Skin epidermis (tissue), 12 donors: ENCODE data around the gene INPP4B.

Experiments used
- H3K27ac ChIP-seq, 21 experiments: fragments of 200-600 bp; sonication (generic) in 11 of 21; one replicate each; pipeline ENCODE4 v1.5.0; 2020; ENCODE audit warnings: mild to moderate bottlenecking in 3 of 21, inconsistent platforms in 2 of 21, moderate library complexity in 2 of 21
- H3K4me3 ChIP-seq, 7 experiments: fragments of 200-600 bp; sonication (generic) in 2 of 7; one replicate each; pipeline ENCODE4 v1.5.0; 2020; ENCODE audit warnings: inconsistent platforms in 2 of 7, mild to moderate bottlenecking in 2 of 7, moderate library complexity in 1 of 7

Gene INPP4B

GRCh38 chr4:142036795-142037583, 809.1 kb downstream of the INPP4B start:
- no peak overlapping the region for H3K4me3 ChIP-seq
- H3K27ac ChIP-seq, result no peak overlapping the region

DNA sequence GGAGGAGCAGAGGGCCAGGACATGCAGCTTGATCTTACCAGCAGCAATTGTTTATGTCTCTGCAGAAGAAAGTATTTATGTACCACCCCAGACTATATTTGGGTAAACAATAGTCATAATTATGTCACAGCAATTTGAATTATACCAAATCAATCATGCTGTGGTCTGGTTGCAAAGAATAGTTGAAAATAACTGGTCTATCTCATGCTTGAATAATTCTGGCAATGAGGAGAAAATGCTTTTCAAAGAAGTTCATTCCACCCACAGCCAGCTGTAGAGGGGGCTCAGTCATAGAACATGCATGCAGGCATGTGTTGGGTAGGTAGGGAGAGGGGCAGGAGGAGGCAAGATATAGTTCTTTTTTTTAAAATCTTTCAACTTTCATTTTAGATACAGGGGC, 810.5 kb downstream of the INPP4B start:
- Histone ChIP-seq H3K4me3 (no peak overlapping the region), H3K27ac (no peak overlapping the region)

GRCh38 chr4:142034101-142034500, 812.0 kb downstream of the INPP4B start:
- Histone ChIP-seq H3K27ac (no peak overlapping the region), H3K4me3 (no peak overlapping the region)

DNA sequence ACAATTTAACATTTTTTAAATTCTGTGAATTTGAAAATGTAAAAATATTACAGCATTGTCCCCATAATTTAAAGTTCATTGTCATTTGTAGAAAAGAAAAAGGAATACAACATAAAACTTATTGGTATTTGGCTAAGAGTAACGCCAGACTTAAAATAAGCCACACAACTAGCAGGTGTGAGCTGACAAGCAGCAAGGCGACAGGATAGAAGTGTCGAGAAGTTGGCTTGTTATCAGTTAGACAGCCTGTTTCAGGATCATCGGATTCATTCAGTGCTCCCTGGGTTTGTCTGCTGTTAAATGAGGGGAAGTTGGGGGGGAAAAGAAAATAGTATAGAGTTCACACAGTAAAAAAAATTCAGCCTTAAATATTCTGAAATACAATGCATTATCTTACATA, 816.1 kb downstream of the INPP4B start:
- H3K27ac ChIP-seq, result no peak overlapping the region

DNA sequence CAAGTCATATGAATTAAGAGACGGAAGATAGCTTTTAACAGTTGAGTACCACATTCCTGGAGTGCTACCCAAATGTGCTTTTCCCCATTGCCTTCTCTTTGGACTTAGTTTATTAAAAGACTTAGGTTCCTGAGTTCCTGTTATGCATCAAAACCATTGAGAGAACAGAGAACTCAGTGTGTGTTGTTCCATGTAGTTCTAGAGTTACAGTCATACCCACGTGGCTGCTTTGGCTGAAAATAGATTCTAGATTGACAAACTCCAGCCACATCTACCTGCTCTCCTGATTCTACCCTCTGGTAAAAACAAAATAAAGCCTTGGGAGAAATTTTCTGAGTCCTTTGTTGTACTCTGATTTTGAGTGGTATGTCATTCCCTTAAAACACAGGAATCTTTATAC, 824.3 kb downstream of the INPP4B start:
- no peak overlapping the region for H3K4me3 ChIP-seq
- H3K27ac ChIP-seq, result no peak overlapping the region

More for the DNA sequence above, 816.1 kb downstream of the INPP4B start:
- H3K4me3 ChIP-seq, result no peak overlapping the region

DNA sequence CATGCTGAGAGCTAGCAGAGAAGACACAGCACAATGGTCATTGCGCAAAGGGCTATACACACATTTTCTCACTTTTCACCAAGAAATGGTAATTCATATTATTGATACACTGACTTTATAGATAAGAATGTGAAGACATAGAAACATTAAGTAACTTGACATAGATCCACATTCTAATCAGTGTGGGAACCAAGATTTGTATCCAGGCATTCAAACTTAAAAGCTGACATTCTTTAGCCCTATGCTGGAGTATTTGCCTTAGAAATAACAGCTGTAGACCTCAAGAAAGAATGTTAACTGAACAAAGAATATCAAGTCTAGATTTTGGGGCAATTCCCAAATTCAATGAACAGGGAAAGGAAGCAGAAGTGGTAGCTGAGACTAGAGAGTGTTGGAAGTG, 824.9 kb downstream of the INPP4B start:
- Histone ChIP-seq H3K4me3 (no peak overlapping the region), H3K27ac (no peak overlapping the region)

DNA sequence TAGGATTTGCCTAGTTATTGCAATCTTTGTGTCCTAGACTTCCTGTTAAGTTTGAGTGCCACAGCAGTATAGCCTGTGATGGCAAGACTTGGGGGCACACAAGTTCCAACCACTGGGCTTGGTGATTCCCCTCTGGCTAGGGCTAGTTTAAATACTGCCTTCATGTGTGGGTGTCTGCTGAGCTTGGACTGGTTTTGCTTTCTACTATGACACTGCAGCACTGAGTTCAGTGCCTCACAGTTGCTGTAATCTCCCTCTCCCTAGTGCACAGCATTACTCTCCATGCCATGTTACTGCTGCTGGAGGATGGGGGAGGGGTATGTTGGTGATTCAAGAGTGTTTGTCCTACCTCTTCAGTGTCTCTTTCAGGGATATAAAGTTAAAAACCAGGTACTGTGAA, 830.1 kb downstream of the INPP4B start:
- Histone ChIP-seq H3K27ac (no peak overlapping the region), H3K4me3 (no peak overlapping the region)

DNA sequence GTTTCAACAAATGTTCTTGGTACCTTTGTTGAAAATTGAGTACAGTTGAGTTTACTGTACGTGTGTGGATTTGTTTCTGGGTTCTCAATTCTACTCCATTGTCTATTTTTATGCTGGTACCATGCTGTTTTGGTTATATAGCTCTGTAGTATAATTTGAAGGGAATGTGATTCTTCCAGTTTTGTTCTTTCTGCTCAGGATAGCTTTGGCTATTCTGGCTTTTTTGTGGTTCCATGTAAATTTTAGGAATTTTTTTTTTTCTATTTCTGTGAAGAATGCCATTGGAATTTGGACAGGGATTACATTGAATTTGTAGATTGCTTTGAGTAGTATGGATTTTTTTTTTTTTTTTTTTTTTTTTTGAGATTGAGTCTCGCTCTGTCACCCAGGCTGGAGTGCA, 836.4 kb downstream of the INPP4B start:
- no peak overlapping the region for H3K27ac ChIP-seq
- no peak overlapping the region for H3K4me3 ChIP-seq

- Histone ChIP-seq H3K27ac (no peak overlapping the region), H3K4me3 (no peak overlapping the region)
These were observed 840.6 kb downstream of the INPP4B start for GRCh38 chr4:142005519-142005918.

- no peak overlapping the region for H3K4me3 ChIP-seq
- no peak overlapping the region for H3K27ac ChIP-seq
These were observed 846.5 kb downstream of the INPP4B start for GRCh38 chr4:141999446-142000143.

DNA sequence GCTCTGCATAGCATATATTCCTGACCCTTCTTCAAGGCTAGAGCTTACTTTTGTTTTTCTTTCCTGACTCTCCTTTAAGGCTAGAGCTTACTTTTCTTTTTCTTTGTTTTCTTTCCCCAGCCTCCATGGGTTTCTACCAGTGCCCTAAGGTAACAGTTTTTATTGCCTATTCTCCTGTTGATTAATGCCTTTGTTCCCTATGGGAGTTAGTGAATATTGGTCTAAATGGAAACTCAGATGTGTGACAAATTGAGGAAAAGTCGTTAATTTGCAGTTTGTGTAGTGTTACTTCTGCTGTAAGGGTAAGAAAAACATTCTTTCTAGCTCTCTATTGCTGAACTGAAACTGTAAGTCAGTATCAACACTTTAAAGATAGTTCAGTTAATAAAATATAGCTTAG, 851.0 kb downstream of the INPP4B start:
- H3K4me3 ChIP-seq, result no peak overlapping the region
- no peak overlapping the region for H3K27ac ChIP-seq

GRCh38 chr4:141977433-141977832, 868.7 kb downstream of the INPP4B start:
- Histone ChIP-seq H3K4me3 (no peak overlapping the region), H3K27ac (no peak overlapping the region)
